ENCODE measurements around the gene CLASP1. TPM values are rescaled to one million over a fixed set of nuclear protein-coding genes. Genes with fewer than 3 reads are reported as not detected.

CLASP1 gene
- total and polyA plus RNA-seq, 2 of the 8 experiments (the other 6 are each of a cell fraction or from before 2014, with no cell fraction given) = 7.3 to 53.9 TPM

DNA sequence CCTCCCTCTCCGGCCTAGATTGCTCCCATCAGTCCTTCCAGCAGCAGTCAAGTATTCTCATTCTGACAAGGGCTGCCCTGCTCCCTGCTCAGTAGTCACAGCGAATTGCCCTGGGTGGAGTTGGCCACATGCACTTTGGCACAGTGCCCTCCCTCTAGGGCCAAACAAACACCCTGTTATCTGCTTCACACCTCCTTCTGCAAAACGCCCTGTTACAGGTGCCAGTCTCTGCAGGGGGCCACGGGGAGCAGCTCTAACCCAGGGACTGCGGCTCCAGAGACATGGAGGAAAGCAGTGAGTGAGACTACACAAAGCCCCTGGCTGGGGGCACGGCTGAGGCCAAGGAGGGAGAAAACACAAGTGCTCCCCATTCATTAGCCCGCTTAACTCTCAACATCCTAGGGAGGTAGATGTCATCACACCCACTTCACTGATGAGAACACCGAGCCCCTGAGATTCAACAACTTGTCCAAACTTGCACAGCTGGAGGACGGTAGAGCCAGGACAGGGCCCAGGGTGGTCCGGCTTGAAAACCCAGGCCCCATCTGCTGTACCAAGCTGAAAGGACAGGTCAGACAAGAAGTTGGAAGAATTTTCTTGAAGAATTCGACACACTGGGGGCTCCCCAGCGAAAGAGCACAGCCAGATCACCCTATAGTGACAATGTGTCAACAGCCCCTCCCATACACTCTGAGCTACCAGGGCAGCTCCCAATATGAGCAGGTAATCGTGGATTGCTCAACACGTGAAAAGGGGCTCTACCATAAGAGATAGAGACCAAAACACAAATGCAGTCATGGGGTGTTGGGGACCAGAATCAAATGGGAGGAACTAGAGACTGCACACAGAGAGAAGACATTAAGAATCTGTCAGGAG lies 355.6 kb downstream of the CLASP1 start:
- Histone ChIP-seq H4K5ac (ENCODE audit: insufficient read length, low read depth, low read length) (no peak overlapping the region), H3K56ac (replicated peaks; ENCODE audit: insufficient read length, low read depth, low read length) (no peak overlapping the region), H3K23ac (ENCODE audit: insufficient read length) (no peak overlapping the region), H3K4me2 (ENCODE audit: insufficient read depth in 1 of 2, low read depth in 2 of 2, low read length in 2 of 2) (no peak overlapping the region), H3K4me3 (ENCODE audit: extremely low read depth in 1 of 4, insufficient read depth in 2 of 4, low read depth in 3 of 4, low read length in 4 of 4) (no peak overlapping the region), H2AFZ (ENCODE audit: low read length) (no peak overlapping the region), H3K4ac (replicated peaks; ENCODE audit: insufficient read length, low read depth, low read length) (no peak overlapping the region), H2BK12ac (ENCODE audit: low read depth, low read length) (no peak overlapping the region), H3K36me3 (ENCODE audit: control insufficient read depth in 2 of 4, insufficient read depth in 4 of 4, low read length in 3 of 4) (no peaks in the 10 kb centered on the region), H3K27ac (ENCODE audit: low read depth, low read length) (no peak overlapping the region), H2BK20ac (ENCODE audit: low read length) (no peak overlapping the region), H3K18ac (ENCODE audit: extremely low read depth, low read length) (no peak overlapping the region; the same call in 1 of the 2 replicates), H3K14ac (ENCODE audit: insufficient read length) (no peak overlapping the region), H4K20me1 (replicated peaks in 1 of 2; ENCODE audit: control insufficient read depth in 1 of 2, insufficient read depth in 2 of 2, low read length in 2 of 2) (no peaks in the 10 kb centered on the region), H4K91ac (replicated peaks; ENCODE audit: insufficient read length, low read length) (no peak overlapping the region), H3K4me1 (replicated peaks in 1 of 4; ENCODE audit: control insufficient read depth in 3 of 4, insufficient read depth in 4 of 4, low read length in 3 of 4) (no peaks in the 10 kb centered on the region), H2AK5ac (ENCODE audit: low read depth, low read length) (no peak overlapping the region), H3K79me1 (ENCODE audit: low read depth, low read length) (no peaks in the 10 kb centered on the region; the same call in 1 of the 2 replicates), H3K9ac (replicated peaks in 1 of 4; ENCODE audit: extremely low read depth in 1 of 4, low read depth in 3 of 4, low read length in 3 of 4) (no peak overlapping the region), H2BK5ac (ENCODE audit: low read depth, low read length) (no peak overlapping the region), H3K27me3 (replicated peaks in 1 of 4; ENCODE audit: control insufficient read depth in 3 of 4, extremely low read depth in 1 of 4, insufficient read depth in 3 of 4, low read length in 3 of 4) (no peaks in the 10 kb centered on the region; a peak in 1 of 7 replicates), H3K9me3 (ENCODE audit: insufficient read depth in 2 of 2, low read depth in 1 of 2, low read length in 1 of 2) (no peaks in the 10 kb centered on the region), H3K23me2 (ENCODE audit: low read depth, low read length) (no peaks in the 10 kb centered on the region), H2BK15ac (ENCODE audit: low read length) (no peak overlapping the region), H2BK120ac (replicated peaks; ENCODE audit: low read depth, low read length) (no peak overlapping the region), H4K8ac (ENCODE audit: extremely low read depth, insufficient read depth, low read length) (no peak overlapping the region), H3K79me2 (ENCODE audit: control insufficient read depth in 1 of 2, insufficient read depth in 2 of 2, low read length in 2 of 2) (no peaks in the 10 kb centered on the region)
- 82% methylated on average over 14 of the region's 14 CpGs; no CpG with 5 or more reads in 1 of the 2 experiments for WGBS, 2 experiments (ENCODE audit: extremely low coverage in 1 of 2, insufficient coverage in 1 of 2, insufficient read length in 1 of 2, insufficient replicate concordance in 2 of 2, low coverage in 1 of 2, low lambda C conversion rate in 2 of 2, missing lambda C conversion rate in 1 of 2)
- ChIA-PET POLR2A (ENCODE audit: partially characterized antibody) (interaction anchor here (0.8 kb wide), 1 partner anchor 548 kb away, joined by 4 read pairs; no protein-coding TSS in a partner anchor), CTCF (ENCODE audit: partially characterized antibody) (interaction anchor here (1.3 to 3.0 kb wide), 6 partner anchors 36 to 196 kb away, joined by 3 to 17 read pairs (median 6); no protein-coding TSS in a partner anchor)
- FAIRE-seq = no peak
- TF ChIP-seq RBBP5 (IDR thresholded peaks at IDR 0.05; ENCODE audit: borderline replicate concordance, low read depth, low read length) = no peak
- TF ChIP-seq SUZ12 (IDR thresholded peaks at IDR 0.05; ENCODE audit: low read length) = no peak
- no peak for TF ChIP-seq BACH1 (IDR thresholded peaks at IDR 0.05; ENCODE audit: low read length)
- TF ChIP-seq SIN3A (conservative IDR thresholded peaks at IDR 0.05 in 1 of 2, IDR thresholded peaks at IDR 0.05 in 1 of 2; ENCODE audit: low read depth in 1 of 2, low read length in 2 of 2) = no peak
- TF ChIP-seq, protein P1, sequence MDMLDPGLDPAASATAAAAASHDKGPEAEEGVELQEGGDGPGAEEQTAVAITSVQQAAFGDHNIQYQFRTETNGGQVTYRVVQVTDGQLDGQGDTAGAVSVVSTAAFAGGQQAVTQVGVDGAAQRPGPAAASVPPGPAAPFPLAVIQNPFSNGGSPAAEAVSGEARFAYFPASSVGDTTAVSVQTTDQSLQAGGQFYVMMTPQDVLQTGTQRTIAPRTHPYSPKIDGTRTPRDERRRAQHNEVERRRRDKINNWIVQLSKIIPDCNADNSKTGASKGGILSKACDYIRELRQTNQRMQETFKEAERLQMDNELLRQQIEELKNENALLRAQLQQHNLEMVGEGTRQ (IDR thresholded peaks at IDR 0.05; ENCODE audit: low read length) = no peak
- no peak for TF ChIP-seq TEAD4 (IDR thresholded peaks at IDR 0.05; ENCODE audit: low read depth, low read length)
- no peak for TF ChIP-seq CBX8 (IDR thresholded peaks at IDR 0.05; ENCODE audit: borderline replicate concordance, low read depth, low read length)
- no peak for TF ChIP-seq SIRT6 (IDR thresholded peaks at IDR 0.05; ENCODE audit: low read length)
- no peak for DNase-seq (ENCODE audit: low read depth in 1 of 2, low spot score in 2 of 2)

All from H1 (cell line).